ENCODE results near the gene STXBP5.

The STXBP5 gene

DNA sequence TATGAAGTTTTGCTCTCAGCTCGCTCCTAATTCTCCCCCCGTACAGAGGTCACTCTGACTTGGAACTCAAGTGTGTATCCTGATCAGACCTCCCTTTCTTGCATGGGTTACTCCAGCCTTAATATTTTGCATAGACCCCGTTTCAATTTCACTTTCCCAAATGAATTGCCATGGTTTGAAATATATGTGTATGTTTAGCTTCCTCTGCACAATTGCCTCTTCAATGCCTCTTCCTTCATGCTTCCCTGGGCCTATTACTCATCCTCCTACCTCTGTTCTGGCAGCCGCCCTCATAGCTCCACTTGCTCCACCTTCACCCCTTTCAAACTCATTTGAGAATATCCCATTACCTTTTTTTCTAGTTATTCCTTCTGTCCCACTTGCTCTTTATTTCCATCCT, 214.3 kb downstream of the STXBP5 start:
- TF ChIP-seq, protein P1, sequence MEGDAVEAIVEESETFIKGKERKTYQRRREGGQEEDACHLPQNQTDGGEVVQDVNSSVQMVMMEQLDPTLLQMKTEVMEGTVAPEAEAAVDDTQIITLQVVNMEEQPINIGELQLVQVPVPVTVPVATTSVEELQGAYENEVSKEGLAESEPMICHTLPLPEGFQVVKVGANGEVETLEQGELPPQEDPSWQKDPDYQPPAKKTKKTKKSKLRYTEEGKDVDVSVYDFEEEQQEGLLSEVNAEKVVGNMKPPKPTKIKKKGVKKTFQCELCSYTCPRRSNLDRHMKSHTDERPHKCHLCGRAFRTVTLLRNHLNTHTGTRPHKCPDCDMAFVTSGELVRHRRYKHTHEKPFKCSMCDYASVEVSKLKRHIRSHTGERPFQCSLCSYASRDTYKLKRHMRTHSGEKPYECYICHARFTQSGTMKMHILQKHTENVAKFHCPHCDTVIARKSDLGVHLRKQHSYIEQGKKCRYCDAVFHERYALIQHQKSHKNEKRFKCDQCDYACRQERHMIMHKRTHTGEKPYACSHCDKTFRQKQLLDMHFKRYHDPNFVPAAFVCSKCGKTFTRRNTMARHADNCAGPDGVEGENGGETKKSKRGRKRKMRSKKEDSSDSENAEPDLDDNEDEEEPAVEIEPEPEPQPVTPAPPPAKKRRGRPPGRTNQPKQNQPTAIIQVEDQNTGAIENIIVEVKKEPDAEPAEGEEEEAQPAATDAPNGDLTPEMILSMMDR (IDR thresholded peaks at IDR 0.05; ENCODE audit: extremely low read depth, insufficient read depth, missing control alignments): no peak
- DNase-seq (ENCODE audit: low spot score): no peak
- in situ Hi-C loops (cut with MboI; ENCODE audit: low pct_unique_long_range_greater_than_20kb, low sequenced_read_pairs, unreplicated experiment): no loop called here

DNA sequence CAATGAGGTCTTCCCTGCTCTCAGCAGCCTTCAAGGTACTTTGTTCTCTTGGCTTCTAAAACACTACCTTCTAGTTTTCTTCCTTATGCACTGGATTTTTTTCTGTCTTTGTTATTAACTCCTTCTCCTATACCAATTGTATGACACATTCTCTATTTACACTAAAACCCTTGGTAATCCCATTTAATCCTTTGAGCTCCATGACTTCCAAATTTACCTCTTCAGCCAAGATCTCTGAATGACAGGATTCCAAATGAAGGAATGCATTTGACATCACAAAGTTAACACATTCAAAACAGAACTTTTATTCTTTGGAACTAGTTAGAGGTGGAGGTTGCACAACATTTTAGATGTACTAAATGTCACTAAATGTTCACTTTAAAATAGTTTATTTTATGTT, 217.7 kb downstream of the STXBP5 start:
- in situ Hi-C loops (cut with MboI; ENCODE audit: low pct_unique_long_range_greater_than_20kb, low sequenced_read_pairs, unreplicated experiment): no loop called here
- no peak for DNase-seq (ENCODE audit: low spot score)
- TF ChIP-seq, protein P1 (IDR thresholded peaks at IDR 0.05; ENCODE audit: extremely low read depth, insufficient read depth, missing control alignments): no peak

DNA sequence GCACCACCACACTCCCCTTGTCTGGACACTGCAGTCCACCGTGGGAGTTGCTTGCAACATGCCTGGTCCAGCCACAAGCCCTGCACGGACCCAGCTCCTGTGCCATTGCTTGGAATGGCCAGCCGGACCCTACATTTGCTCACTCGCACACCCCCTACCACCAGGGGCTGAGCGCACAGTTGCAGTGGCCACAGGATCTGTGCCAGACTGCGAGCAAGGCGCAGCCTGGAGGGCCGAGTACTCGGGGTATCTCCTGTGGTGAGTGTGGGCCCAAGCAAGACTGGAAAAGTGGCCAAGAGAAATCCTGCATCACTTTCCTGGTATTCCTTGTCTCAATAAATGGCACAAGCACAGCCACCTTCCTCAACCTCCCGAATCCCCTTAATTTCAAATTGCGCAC, 218.9 kb downstream of the STXBP5 start:
- DNase-seq (ENCODE audit: low spot score): no peak
- in situ Hi-C loops (cut with MboI; ENCODE audit: low pct_unique_long_range_greater_than_20kb, low sequenced_read_pairs, unreplicated experiment): no loop called here
- TF ChIP-seq, protein P1 (IDR thresholded peaks at IDR 0.05; ENCODE audit: extremely low read depth, insufficient read depth, missing control alignments): no peak

DNA sequence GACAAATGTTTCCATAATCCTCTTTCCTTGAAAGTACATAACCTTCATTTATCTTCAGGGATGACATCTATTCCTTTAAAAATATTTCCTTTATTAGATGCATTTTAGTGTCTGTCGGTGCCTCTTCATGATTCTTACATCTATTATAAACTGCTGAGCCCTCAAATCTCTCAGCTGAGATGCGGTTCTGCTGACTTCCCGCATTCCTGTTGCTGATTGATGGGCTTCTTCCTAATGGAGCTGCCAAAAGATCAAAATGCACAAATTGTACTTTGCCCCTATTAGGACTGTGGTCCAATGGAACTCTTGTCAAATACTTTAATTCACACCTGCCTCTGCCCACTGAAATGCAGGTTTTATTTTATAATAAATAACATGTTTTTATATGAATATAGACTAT, 225.6 kb downstream of the STXBP5 start:
- DNase-seq (ENCODE audit: low spot score): no peak
- in situ Hi-C loops (cut with MboI; ENCODE audit: low pct_unique_long_range_greater_than_20kb, low sequenced_read_pairs, unreplicated experiment): no loop called here
- TF ChIP-seq, protein P1 (IDR thresholded peaks at IDR 0.05; ENCODE audit: extremely low read depth, insufficient read depth, missing control alignments): no peak

DNA sequence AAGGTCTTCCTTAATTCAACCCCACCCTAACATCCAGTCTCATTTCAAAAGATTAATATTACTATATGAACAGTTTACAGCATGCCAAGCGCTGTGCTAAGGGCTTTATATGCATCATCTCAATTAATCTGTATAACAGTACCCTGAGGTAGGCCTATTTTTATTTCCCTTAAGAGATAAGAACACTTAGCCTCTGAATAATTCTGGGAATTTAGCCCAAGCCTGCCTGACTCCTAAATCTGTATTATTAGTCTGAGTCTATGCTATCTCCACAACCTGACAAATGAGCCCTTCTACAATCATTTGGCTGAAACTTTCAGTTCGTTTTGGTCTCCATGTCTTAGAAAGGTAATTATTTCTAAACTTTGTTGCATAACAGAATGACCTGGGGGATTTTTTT, 226.6 kb downstream of the STXBP5 start:
- in situ Hi-C loops (cut with MboI; ENCODE audit: low pct_unique_long_range_greater_than_20kb, low sequenced_read_pairs, unreplicated experiment): no loop called here
- no peak for DNase-seq (ENCODE audit: low spot score)
- TF ChIP-seq, protein P1 (IDR thresholded peaks at IDR 0.05; ENCODE audit: extremely low read depth, insufficient read depth, missing control alignments): no peak

DNA sequence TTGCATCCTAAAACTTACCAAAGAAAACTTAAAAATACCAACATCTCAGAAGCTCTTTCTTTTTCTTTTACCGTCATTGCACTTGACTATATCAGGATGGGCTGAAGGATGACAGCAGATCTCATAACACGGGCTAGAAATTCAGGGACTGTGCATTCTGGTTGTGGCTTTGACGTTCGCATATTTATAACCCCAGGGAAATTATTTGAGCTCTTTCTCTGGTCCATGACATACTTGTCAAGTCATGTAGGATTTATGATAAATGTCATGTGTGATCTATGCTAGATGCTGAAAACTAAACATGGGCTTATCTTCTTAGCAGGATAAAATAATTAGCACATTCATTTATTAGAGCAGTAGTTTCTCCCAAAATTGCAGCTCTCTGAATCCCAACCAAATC, 229.9 kb downstream of the STXBP5 start:
- TF ChIP-seq, protein P1 (IDR thresholded peaks at IDR 0.05; ENCODE audit: extremely low read depth, insufficient read depth, missing control alignments): no peak
- in situ Hi-C loops (cut with MboI; ENCODE audit: low pct_unique_long_range_greater_than_20kb, low sequenced_read_pairs, unreplicated experiment): no loop called here
- DNase-seq (ENCODE audit: low spot score): no peak

DNA sequence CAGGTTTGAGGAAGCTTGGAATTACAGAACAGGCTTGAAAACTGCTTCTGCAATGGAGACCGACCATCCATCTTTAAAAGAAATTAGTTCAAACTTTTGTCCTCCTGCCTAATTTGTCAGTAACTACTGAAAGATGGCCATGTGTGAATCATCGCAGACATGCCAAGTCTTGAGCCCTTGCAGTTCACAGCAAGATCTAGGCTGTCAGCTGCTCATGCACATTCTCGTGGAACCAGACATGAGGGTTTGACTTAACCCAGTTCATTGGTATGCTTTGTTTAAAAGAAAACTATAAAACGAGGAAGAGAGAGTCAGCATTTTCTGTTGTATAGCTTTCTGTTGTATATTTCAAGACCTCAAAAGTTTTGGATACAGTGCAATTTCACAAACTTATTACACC, 230.3 kb downstream of the STXBP5 start:
- in situ Hi-C loops (cut with MboI; ENCODE audit: low pct_unique_long_range_greater_than_20kb, low sequenced_read_pairs, unreplicated experiment): no loop called here
- TF ChIP-seq, protein P1 (IDR thresholded peaks at IDR 0.05; ENCODE audit: extremely low read depth, insufficient read depth, missing control alignments): no peak
- no peak for DNase-seq (ENCODE audit: low spot score)
